ENCODE measurements around the gene SNCA. TPM values are rescaled to one million over a fixed set of nuclear protein-coding genes. Genes with fewer than 3 reads are reported as not detected.

Gene SNCA
- total RNA-seq, 4 donors from 2014 or later = 18.7 to 67.4 (median 32.5) TPM

DNA sequence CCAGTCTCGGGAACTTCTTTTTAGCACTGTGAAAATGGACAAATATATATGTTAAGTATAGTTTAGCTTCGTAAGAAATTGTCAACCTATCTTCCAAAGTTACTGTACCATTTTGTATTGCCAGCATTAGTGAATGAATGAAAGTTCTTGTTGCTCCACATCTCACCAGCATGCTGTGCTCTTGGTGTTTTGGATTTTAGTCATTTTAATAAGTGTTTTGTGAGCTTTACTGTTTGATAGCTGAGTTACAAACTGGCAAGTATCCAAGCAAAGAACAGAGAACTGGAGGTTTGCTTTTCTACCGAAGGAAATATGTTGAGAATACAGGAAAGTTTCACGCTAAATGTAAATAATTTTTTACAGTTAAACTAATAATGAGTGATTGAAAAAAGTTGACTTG lies 33.0 kb downstream of the SNCA start:
- H3K4me3 ChIP-seq = no peak overlapping the region
- H3K36me3 ChIP-seq = no peaks in the 10 kb centered on the region
- no peak for DNase-seq
- no peak overlapping the region for H3K27ac ChIP-seq
- no peaks in the 10 kb centered on the region for H3K27me3 ChIP-seq
- intact Hi-C loops (cut with DNase I; ENCODE audit: low total_unique reads) = no loop called here
- TF ChIP-seq, protein P1, sequence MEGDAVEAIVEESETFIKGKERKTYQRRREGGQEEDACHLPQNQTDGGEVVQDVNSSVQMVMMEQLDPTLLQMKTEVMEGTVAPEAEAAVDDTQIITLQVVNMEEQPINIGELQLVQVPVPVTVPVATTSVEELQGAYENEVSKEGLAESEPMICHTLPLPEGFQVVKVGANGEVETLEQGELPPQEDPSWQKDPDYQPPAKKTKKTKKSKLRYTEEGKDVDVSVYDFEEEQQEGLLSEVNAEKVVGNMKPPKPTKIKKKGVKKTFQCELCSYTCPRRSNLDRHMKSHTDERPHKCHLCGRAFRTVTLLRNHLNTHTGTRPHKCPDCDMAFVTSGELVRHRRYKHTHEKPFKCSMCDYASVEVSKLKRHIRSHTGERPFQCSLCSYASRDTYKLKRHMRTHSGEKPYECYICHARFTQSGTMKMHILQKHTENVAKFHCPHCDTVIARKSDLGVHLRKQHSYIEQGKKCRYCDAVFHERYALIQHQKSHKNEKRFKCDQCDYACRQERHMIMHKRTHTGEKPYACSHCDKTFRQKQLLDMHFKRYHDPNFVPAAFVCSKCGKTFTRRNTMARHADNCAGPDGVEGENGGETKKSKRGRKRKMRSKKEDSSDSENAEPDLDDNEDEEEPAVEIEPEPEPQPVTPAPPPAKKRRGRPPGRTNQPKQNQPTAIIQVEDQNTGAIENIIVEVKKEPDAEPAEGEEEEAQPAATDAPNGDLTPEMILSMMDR (IDR thresholded peaks at IDR 0.05) = no peak
- no peak for TF ChIP-seq POLR2A (IDR thresholded peaks at IDR 0.05)
- no peaks in the 10 kb centered on the region for H3K9me3 ChIP-seq
- H3K4me1 ChIP-seq = no peaks in the 10 kb centered on the region

DNA sequence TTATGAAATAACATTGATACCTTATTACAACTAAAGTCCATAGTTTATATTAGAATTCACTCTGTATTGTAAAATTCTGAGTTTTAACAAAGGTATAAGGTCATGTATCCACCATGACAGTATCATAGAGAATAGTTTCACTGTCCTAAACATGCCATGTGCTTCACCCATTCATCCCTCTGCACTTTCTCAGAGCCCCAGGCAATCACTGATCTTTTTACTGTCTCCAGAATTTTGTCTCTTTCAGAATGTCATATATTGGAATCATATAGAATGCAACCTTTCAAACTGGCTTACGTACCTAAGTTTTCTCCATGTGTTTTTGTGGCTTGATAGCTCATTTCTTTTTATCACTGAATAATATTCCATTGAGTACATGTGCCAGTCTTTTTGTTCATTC lies 33.9 kb downstream of the SNCA start:
- H3K36me3 ChIP-seq = no peaks in the 10 kb centered on the region
- TF ChIP-seq, protein P1 (IDR thresholded peaks at IDR 0.05) = no peak
- TF ChIP-seq POLR2A (IDR thresholded peaks at IDR 0.05) = no peak
- intact Hi-C loops (cut with DNase I; ENCODE audit: low total_unique reads) = no loop called here

DNA sequence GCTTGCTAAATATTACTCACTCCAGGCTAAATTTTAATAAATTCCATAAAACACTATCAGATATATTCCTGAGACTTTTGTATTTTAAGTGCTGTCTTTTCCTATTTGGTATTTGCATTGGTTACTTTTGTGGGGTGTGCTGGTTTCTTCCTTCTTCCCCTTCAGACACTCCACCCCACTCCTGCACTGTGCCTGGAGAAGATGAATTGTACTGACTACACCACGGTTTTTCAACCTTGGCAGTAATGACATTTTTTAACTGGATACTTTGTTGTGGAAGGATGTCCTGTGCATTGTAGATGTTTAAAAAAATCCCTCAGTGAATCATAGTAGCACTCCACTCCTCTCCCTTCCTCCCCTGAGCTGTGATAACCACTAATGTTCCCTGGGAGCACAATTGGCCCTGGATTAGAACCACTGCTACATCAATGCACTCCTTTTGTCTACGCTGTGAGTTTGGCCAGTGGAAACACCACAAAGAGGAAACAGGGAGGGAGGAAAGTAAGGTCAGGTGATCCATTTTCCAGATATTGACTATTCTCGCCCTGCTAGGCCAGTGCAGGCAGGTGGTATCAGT lies 36.3 kb downstream of the SNCA start:
- H3K4me1 ChIP-seq = no peaks in the 10 kb centered on the region
- H3K36me3 ChIP-seq = no peaks in the 10 kb centered on the region
- intact Hi-C loops (cut with DNase I; ENCODE audit: low total_unique reads) = no loop called here
- no peak for DNase-seq
- no peak overlapping the region for H3K27ac ChIP-seq
- no peaks in the 10 kb centered on the region for H3K27me3 ChIP-seq
- no peak overlapping the region for H3K4me3 ChIP-seq
- H3K9me3 ChIP-seq = no peaks in the 10 kb centered on the region
- no peak for TF ChIP-seq POLR2A (IDR thresholded peaks at IDR 0.05)
- TF ChIP-seq, protein P1 (IDR thresholded peaks at IDR 0.05) = no peak

More for the DNA sequence above, 33.9 kb downstream of the SNCA start:
- Histone ChIP-seq H3K9me3 (no peaks in the 10 kb centered on the region), H3K27me3 (no peaks in the 10 kb centered on the region), H3K4me3 (no peak overlapping the region), H3K27ac (no peak overlapping the region), H3K4me1 (no peaks in the 10 kb centered on the region)
- DNase-seq = no peak

DNA sequence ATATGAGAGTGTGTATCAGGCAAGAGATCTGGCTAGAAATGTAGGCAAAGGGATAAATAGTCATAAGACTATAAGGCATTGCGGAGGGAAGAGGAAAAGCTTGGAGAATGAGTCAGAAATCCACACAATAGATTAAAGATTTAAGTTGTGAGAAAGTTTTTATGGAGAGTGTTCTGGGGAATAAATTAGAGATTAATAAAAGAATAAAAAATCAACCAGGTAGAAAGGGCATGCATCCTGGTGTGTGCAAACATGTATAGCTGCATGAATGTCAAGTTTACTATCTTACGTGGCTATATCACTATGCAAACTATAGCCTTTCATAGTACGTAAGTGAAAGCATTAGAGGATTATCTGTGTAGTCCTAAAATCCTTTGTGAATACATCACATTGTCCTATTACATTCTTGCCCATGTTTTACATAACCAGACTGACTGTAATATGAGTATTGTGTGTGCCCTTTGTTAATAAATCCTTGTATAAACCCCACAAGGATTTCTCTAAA lies 36.9 kb downstream of the SNCA start:
- H3K27ac ChIP-seq = no peak overlapping the region

DNA sequence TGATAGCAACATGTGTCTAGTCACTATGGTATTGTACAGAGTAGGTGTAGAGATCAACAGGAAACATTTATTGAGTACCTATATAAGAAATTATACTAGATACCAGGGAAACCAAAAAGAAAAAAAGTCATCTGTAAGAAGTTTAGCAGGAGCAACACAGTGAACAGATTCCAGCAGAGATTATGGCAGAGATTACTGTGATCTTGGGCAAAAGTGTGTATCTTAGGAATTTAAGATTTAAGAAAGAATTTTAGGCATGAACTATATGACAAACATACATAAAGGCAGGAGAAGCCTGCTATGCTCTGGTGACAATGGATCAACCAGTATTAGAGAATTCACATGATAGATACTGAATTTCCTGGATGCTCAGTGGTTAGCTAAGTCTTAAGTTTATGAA lies 37.9 kb downstream of the SNCA start:
- Histone ChIP-seq H3K36me3 (no peaks in the 10 kb centered on the region), H3K9me3 (no peaks in the 10 kb centered on the region), H3K4me3 (no peak overlapping the region), H3K4me1 (no peaks in the 10 kb centered on the region), H3K27ac (no peak overlapping the region), H3K27me3 (no peaks in the 10 kb centered on the region)
- intact Hi-C loops (cut with DNase I; ENCODE audit: low total_unique reads) = no loop called here
- DNase-seq = no peak
- TF ChIP-seq, protein P1 (IDR thresholded peaks at IDR 0.05) = no peak
- TF ChIP-seq POLR2A (IDR thresholded peaks at IDR 0.05) = no peak

More for the DNA sequence above, 36.9 kb downstream of the SNCA start:
- Histone ChIP-seq H3K27me3 (no peaks in the 10 kb centered on the region), H3K4me3 (no peak overlapping the region), H3K4me1 (no peaks in the 10 kb centered on the region), H3K9me3 (no peaks in the 10 kb centered on the region), H3K36me3 (no peaks in the 10 kb centered on the region)
- DNase-seq = no peak
- intact Hi-C loops (cut with DNase I; ENCODE audit: low total_unique reads) = no loop called here
- no peak for TF ChIP-seq POLR2A (IDR thresholded peaks at IDR 0.05)
- TF ChIP-seq, protein P1 (IDR thresholded peaks at IDR 0.05) = no peak
